Esophagus muscularis mucosa (tissue), 4 donors: ENCODE data around the gene IL34. TPM values are rescaled to one million over a fixed set of nuclear protein-coding genes. Genes with fewer than 3 reads are reported as not detected.

Source experiments
- DNase-seq: peaks from one replicate; pipeline ENCODE4 v3.0.0-alpha.2; 2017; ENCODE audit errors: extremely low spot score
- H3K27ac ChIP-seq, 4 donors: fragments of 200-600 bp; sonication (generic); replicated peaks in 1 of 4; 1 replicate in 3 of 4; 2 replicates in 1 of 4; pipeline ENCODE4 v1.5.1; 2016 to 2019; ENCODE audit warnings: mild to moderate bottlenecking in 1 of 4
- H3K27me3 ChIP-seq, 4 donors: fragments of 200-600 bp; sonication (generic); one replicate each; pipeline versions ENCODE4 v1.5.1 to v1.6.0; 2016 to 2019
- H3K36me3 ChIP-seq, 4 donors: fragments of 200-600 bp; sonication (generic); one replicate each; pipeline ENCODE4 v1.5.1; 2016 to 2019
- H3K4me1 ChIP-seq, 4 donors: fragments of 200-600 bp; sonication (generic); one replicate each; pipeline ENCODE4 v1.5.1; 2016 to 2019
- H3K4me3 ChIP-seq, 4 donors: fragments of 200-600 bp; sonication (generic); 1 replicate in 2 of 4; 2 replicates in 2 of 4; pipeline ENCODE4 v1.5.1; 2016 to 2019; ENCODE audit warnings: mild to moderate bottlenecking in 4 of 4, moderate library complexity in 1 of 4
- H3K9me3 ChIP-seq, 4 donors: fragments of 200-600 bp; sonication (generic); 1 replicate in 3 of 4; 2 replicates in 1 of 4; pipeline ENCODE4 v1.5.1; 2016 to 2019
- CTCF ChIP-seq, 3 experiments: fragments of 200-600 bp in 2 of 3; fragments of 450-650 bp in 1 of 3; sonication (generic) in 2 of 3; IDR thresholded peaks; one replicate each; pipeline ENCODE4 v1.5.1; 2017 to 2019; ENCODE audit warnings: antibody characterized with exemption in 3 of 3, mild to moderate bottlenecking in 2 of 3, moderate library complexity in 1 of 3
- EP300 ChIP-seq: sonication (generic); formaldehyde crosslinking; IDR thresholded peaks from one replicate; pipeline ENCODE4 v1.6.1; 2017; ENCODE audit warnings: antibody characterized with exemption
- POLR2A ChIP-seq: fragments of 450-650 bp; IDR thresholded peaks from one replicate; pipeline ENCODE4 v1.6.1; 2017; ENCODE audit warnings: antibody characterized with exemption, moderate library complexity, mild to moderate bottlenecking, low read depth
- POLR2AphosphoS5 ChIP-seq, 2 donors: sonication (generic); formaldehyde crosslinking; IDR thresholded peaks; one replicate each; pipeline ENCODE4 v1.6.1; 2017; ENCODE audit warnings: antibody characterized with exemption in 2 of 2
- WGBS: methylation state at CpG from one replicate; pipeline ENCODE4 v1.1.5; 2018; 5-methylcytosine and 5-hydroxymethylcytosine counted together
- intact Hi-C: fragments of 100-400 bp; cut with DNase I; formaldehyde crosslinking; loops from one replicate; pipeline ENCODE4 v1.15.1; 2023
- total RNA-seq, 4 donors: library from RNA; depleted of rRNA; stranded (reverse); fragments of >200 nt; gene quantifications; one replicate each; pipeline versions ENCODE4 v1.1.0 to v1.2.1, GENCODE V29; 2016

IL34 gene
- total RNA-seq, 4 donors from 2014 or later = 1.7 to 4.7 (median 3.4) TPM

- intact Hi-C loops = no loop called here
- Histone ChIP-seq H3K27me3 (no peaks in the 10 kb centered on the region), H3K9me3 (no peaks in the 10 kb centered on the region), H3K36me3 (no peaks in the 10 kb centered on the region), H3K4me1 (peaks cover 54 to 96% (median 94%) of the 10 kb centered on the region in 4 donors), H3K27ac (peak overlapping the region; percentile 91 to 99 (median 96)), H3K4me3 (no peak overlapping the region)
- no peak for TF ChIP-seq POLR2AphosphoS5 (IDR thresholded peaks at IDR 0.05)
- TF ChIP-seq POLR2A = no peak
- no peak for TF ChIP-seq CTCF (IDR thresholded peaks at IDR 0.05)
- TF ChIP-seq EP300 = no peak
- DNase-seq = no peak
- WGBS = 82% methylated on average over 20 of the region's 20 CpGs
These were observed 62.2 kb downstream of the IL34 start for GRCh38 chr16:70708366-70709246.

GRCh38 chr16:70709457-70709856 is 63.1 kb downstream of the IL34 start:
- Histone ChIP-seq H3K27ac (peak overlapping the region; percentile 34 to 99 (median 68)), H3K4me3 (no peak overlapping the region), H3K9me3 (no peaks in the 10 kb centered on the region), H3K27me3 (no peaks in the 10 kb centered on the region), H3K4me1 (peaks cover 50 to 96% (median 94%) of the 10 kb centered on the region in 4 donors), H3K36me3 (no peaks in the 10 kb centered on the region)
- no peak for DNase-seq
- intact Hi-C loops = no loop called here
- WGBS = 82% methylated on average over 5 of the region's 5 CpGs
- TF ChIP-seq POLR2AphosphoS5 (IDR thresholded peaks at IDR 0.05) = no peak
- TF ChIP-seq CTCF (IDR thresholded peaks at IDR 0.05) = no peak
- TF ChIP-seq POLR2A = no peak
- no peak for TF ChIP-seq EP300

- no peak for DNase-seq
- H3K36me3 ChIP-seq = no peaks in the 10 kb centered on the region
- no CpG with 5 or more reads among the region's 7 CpGs for WGBS
- H3K27me3 ChIP-seq = no peaks in the 10 kb centered on the region
- TF ChIP-seq CTCF (IDR thresholded peaks at IDR 0.05) (no peak), POLR2A (no peak), POLR2AphosphoS5 (IDR thresholded peaks at IDR 0.05) (no peak), EP300 (no peak)
- peaks cover 50 to 96% (median 94%) of the 10 kb centered on the region in 4 donors for H3K4me1 ChIP-seq
- no peak overlapping the region for H3K4me3 ChIP-seq
- no peaks in the 10 kb centered on the region for H3K9me3 ChIP-seq
- H3K27ac ChIP-seq = peak overlapping the region; percentile 32 to 99 (median 68)
- intact Hi-C loops = no loop called here
These were observed 63.6 kb downstream of the IL34 start for GRCh38 chr16:70709942-70710341.

Other genes starting within 250 kb of the IL34 start
- 10 to 100 TPM; 18.6 to 34.9 (median 27.2) TPM for gene ST3GAL2, start 207.5 kb upstream of the IL34 start, total RNA-seq
- gene FCSK, start 192.0 kb upstream of the IL34 start, total RNA-seq = 10 to 100 TPM in 3 of 4 donors, 1 to 10 TPM in 1; 8.3 to 13.7 (median 12.3) TPM
- 10 to 100 TPM; 30.6 to 40.0 (median 35.8) TPM for gene COG4, start 123.0 kb upstream of the IL34 start, total RNA-seq
- gene SF3B3, start 122.7 kb upstream of the IL34 start, total RNA-seq = 10 to 100 TPM; 51.1 to 90.6 (median 66.2) TPM
- 100 to 1,000 TPM in 2 of 4 donors, 10 to 100 TPM in 2; 74.9 to 238 (median 130) TPM for gene MTSS2, start 39.5 kb downstream of the IL34 start, total RNA-seq
- 10 to 100 TPM; 31.1 to 47.0 (median 37.0) TPM for gene VAC14, start 154.6 kb downstream of the IL34 start, total RNA-seq